ENCODE measurements around the gene WBP1. TPM values are rescaled to one million over a fixed set of nuclear protein-coding genes. Genes with fewer than 3 reads are reported as not detected.
A peak's percentile ranks its signal among the peaks of the same experiment; 100 is the strongest.

The WBP1 gene
- total RNA-seq, 4 donors from 2014 or later, result 44.2 to 91.5 (median 47.0) TPM

DNA sequence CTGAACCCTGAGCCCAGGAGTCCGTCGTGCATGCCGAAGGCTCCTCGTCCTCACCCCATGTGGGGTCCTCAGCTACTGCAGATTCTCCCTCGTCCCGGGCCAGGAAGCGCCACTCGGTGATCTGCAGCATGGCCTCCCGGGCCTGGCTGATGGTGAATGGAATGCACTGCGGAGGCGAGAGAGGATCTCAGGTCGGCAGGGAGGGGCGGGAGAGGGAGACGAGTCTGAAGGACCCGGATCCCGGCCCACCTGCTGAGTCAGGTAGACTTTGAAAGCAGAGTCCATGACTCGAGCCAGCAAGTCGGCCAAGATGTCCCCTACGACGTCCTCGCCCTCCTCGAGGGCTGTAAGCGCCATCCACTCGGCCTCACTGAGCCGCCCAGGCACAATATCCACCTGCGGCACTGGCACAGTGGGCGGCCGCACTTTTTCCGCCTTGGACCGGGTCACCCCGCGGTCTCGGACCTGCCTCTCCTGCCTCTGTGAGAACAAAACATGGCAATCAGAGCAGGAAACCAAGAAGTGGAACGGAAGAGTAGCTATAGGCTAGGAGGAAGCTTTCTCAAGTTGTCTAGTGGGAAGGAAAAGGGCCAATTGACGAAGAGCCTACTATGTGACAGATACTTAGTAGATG, 42.4 kb upstream of the WBP1 start:
- ATAC-seq, result no peak
- H3K4me1 ChIP-seq, result peaks cover 0 to 44% (median 9%) of the 10 kb centered on the region in 3 donors
- no peaks in the 10 kb centered on the region for H3K27me3 ChIP-seq
- H3K27ac ChIP-seq, result peak overlapping the region in 1 of 4 donors; percentile 54
- no peaks in the 10 kb centered on the region for H3K9me3 ChIP-seq
- 46 to 93% methylated on average over 10 of the region's 35 CpGs for WGBS, 2 donors (ENCODE audit: low coverage in 1 of 2)
- no peaks in the 10 kb centered on the region for H3K36me3 ChIP-seq
- H3K4me3 ChIP-seq, result peak overlapping the region; percentile 36 to 61
- TF ChIP-seq POLR2A (IDR thresholded peaks at IDR 0.05) (no peak), POLR2AphosphoS5 (IDR thresholded peaks at IDR 0.05) (no peak), EP300 (IDR thresholded peaks at IDR 0.05) (no peak)
- TF ChIP-seq, protein P1, sequence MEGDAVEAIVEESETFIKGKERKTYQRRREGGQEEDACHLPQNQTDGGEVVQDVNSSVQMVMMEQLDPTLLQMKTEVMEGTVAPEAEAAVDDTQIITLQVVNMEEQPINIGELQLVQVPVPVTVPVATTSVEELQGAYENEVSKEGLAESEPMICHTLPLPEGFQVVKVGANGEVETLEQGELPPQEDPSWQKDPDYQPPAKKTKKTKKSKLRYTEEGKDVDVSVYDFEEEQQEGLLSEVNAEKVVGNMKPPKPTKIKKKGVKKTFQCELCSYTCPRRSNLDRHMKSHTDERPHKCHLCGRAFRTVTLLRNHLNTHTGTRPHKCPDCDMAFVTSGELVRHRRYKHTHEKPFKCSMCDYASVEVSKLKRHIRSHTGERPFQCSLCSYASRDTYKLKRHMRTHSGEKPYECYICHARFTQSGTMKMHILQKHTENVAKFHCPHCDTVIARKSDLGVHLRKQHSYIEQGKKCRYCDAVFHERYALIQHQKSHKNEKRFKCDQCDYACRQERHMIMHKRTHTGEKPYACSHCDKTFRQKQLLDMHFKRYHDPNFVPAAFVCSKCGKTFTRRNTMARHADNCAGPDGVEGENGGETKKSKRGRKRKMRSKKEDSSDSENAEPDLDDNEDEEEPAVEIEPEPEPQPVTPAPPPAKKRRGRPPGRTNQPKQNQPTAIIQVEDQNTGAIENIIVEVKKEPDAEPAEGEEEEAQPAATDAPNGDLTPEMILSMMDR (IDR thresholded peaks at IDR 0.05), result no peak

DNA sequence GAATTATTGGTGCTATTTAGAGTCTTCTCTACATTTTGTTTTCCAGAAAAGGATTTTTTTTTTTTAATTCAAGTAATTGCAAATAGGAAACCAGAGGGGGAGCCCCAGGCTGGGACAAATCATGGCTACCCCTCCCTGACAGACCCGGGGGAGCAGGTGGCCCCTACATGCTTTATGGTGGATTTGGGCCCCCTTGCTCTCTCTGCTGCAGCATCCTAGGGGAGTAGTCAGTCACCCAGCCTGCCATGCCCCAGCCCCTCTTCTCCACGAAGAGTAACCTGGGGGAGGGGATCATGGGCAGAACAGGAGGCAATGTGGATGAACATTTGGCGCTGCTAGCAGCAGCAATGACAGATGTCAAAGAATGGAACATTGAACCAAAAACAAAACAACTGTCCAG, 41.5 kb upstream of the WBP1 start:
- Histone ChIP-seq H3K4me3 (no peak overlapping the region), H3K36me3 (no peaks in the 10 kb centered on the region), H3K27me3 (no peaks in the 10 kb centered on the region), H3K4me1 (peaks cover 0 to 49% (median 9%) of the 10 kb centered on the region in 3 donors), H3K27ac (no peak overlapping the region), H3K9me3 (no peaks in the 10 kb centered on the region)
- TF ChIP-seq, protein P1 (IDR thresholded peaks at IDR 0.05), result no peak
- TF ChIP-seq POLR2A (IDR thresholded peaks at IDR 0.05) (no peak), EP300 (IDR thresholded peaks at IDR 0.05) (no peak), POLR2AphosphoS5 (IDR thresholded peaks at IDR 0.05) (no peak)
- no peak for ATAC-seq
- WGBS, 2 donors (ENCODE audit: low coverage in 1 of 2), result 64 to 77% methylated on average over 3 of the region's 3 CpGs

DNA sequence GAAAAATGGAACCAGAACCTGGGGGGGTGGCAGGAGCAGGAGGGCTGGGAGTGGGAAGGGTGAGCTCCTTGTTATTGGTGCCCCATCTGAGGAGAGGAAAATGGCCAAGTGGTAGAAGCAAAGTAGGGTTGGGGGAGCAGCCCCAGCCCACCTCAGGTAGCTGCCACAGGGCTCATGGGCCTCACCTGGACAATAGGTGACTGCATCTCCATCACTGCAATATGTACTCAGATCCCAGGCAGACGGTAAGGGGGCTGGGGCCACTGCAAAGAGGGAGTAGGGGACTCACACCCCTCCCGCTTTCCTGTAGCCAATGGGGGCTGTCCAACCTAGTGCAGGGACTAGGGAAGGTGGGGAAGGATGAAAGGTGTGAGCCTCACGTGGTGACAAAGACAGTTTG, 41.0 kb upstream of the WBP1 start:
- H3K9me3 ChIP-seq, result no peaks in the 10 kb centered on the region
- WGBS, 2 donors (ENCODE audit: low coverage in 1 of 2), result 69 to 79% methylated on average over 2 of the region's 3 CpGs
- H3K36me3 ChIP-seq, result no peaks in the 10 kb centered on the region
- no peak overlapping the region for H3K27ac ChIP-seq
- peaks cover 0 to 53% (median 9%) of the 10 kb centered on the region in 3 donors for H3K4me1 ChIP-seq
- no peak for ATAC-seq
- no peak for TF ChIP-seq POLR2AphosphoS5 (IDR thresholded peaks at IDR 0.05)
- no peak for TF ChIP-seq EP300 (IDR thresholded peaks at IDR 0.05)
- TF ChIP-seq, protein P1 (IDR thresholded peaks at IDR 0.05), result no peak
- TF ChIP-seq POLR2A (IDR thresholded peaks at IDR 0.05), result no peak
- no peak overlapping the region for H3K4me3 ChIP-seq
- no peaks in the 10 kb centered on the region for H3K27me3 ChIP-seq

DNA sequence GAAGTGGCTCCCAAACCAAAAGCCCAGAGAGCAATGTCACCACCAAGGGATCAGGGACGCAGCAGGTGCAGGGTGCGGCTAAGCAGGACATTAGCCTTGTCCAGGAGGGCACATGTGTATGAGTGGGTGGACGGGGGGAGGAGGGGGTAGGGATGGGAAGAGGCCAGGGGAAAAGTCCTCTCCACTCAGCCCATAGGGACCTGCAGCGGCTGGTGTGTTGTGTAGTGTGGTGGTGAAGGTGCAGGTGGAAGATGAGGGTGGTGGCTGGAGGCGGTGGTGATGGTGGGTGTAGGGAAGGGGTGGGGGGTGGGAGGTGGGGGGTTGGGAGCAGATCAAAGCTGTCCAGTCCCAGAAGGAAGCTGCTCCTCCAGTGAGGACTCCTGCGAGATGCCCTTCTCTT, 40.5 kb upstream of the WBP1 start:
- TF ChIP-seq POLR2AphosphoS5 (IDR thresholded peaks at IDR 0.05), result no peak
- Histone ChIP-seq H3K27me3 (no peaks in the 10 kb centered on the region), H3K9me3 (no peaks in the 10 kb centered on the region), H3K36me3 (no peaks in the 10 kb centered on the region), H3K4me1 (peaks cover 0 to 55% (median 9%) of the 10 kb centered on the region in 3 donors), H3K4me3 (no peak overlapping the region), H3K27ac (no peak overlapping the region)
- ATAC-seq, result no peak
- WGBS, 2 donors (ENCODE audit: low coverage in 1 of 2), result 87 to 91% methylated on average over 3 of the region's 6 CpGs

DNA sequence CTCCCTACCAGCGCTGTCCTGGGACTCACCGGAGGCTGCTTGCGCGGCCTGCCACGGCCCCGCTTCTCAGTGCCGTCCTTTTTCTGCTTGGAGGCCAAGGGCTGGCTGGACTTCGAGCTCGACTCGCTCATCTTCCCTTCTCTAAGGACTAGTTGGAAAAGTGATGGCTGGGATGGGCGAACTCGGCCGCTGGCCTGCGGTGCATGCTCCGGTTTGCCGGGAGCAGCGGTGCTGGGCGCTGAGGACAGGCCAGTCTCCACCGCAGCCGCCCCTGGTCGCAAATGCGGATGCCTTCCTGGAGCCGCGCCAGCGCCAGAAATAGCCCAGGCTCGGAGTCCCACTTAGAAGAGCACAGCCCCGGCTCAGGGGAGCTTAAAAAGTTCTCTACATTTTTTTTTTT, 39.9 kb upstream of the WBP1 start:
- ATAC-seq, result no peak
- H3K36me3 ChIP-seq, result no peaks in the 10 kb centered on the region
- H3K27me3 ChIP-seq, result no peaks in the 10 kb centered on the region
- H3K27ac ChIP-seq, result no peak overlapping the region
- TF ChIP-seq, protein P1 (IDR thresholded peaks at IDR 0.05), result no peak
- TF ChIP-seq POLR2AphosphoS5 (IDR thresholded peaks at IDR 0.05), result no peak
- TF ChIP-seq EP300 (IDR thresholded peaks at IDR 0.05), result no peak
- TF ChIP-seq POLR2A (IDR thresholded peaks at IDR 0.05), result no peak
- no peak overlapping the region for H3K4me3 ChIP-seq
- no peaks in the 10 kb centered on the region for H3K9me3 ChIP-seq
- H3K4me1 ChIP-seq, result peaks cover 0 to 53% (median 9%) of the 10 kb centered on the region in 3 donors
- no CpG with 5 or more reads among the region's 27 CpGs for WGBS, 2 donors (ENCODE audit: low coverage in 1 of 2)
